Ammon's horn (tissue), 1 donor: ENCODE results near the gene AKAP14.
"Not testable (repeated sequence)": the region's sequence is repeated elsewhere in the genome, so short reads cannot be mapped to it uniquely, and the experiment has no call there.

ENCODE experiments used
- DNase-seq: peaks from one replicate; pipeline ENCODE4 v3.0.0-alpha.2; 2016; ENCODE audit warnings: low spot score

AKAP14 gene

GRCh38 chrX:119895843-119896326 is at the start of gene AKAP14:
Gene AKAP14, plus strand, starts transcription at chrX:119895893. Its CDS starts 7,331 bp downstream, at chrX:119903224.
- no peak for DNase-seq

- peak; percentile 96 for DNase-seq
These were observed 43.0 kb upstream of the AKAP14 start, which contains the start of gene UPF3B for GRCh38 chrX:119852382-119853353. Gene UPF3B, minus strand, starts transcription at chrX:119852963. Its CDS starts 35 bp downstream, at chrX:119852928.

- DNase-seq: peak; percentile 2
These were observed 42.2 kb upstream of the AKAP14 start for GRCh38 chrX:119853444-119853843.

GRCh38 chrX:119870626-119871131 is 25.0 kb upstream of the AKAP14 start:
- DNase-seq: peak; percentile 15

GRCh38 chrX:119871245-119871598 is 24.5 kb upstream of the AKAP14 start:
- DNase-seq: peak; percentile 20

GRCh38 chrX:119871599-119872395 is 23.9 kb upstream of the AKAP14 start, which contains the start of the genes NDUFA1 and RNF113A:
Gene NDUFA1, plus strand, starts transcription at chrX:119871832. Its CDS starts 80 bp downstream, at chrX:119871912.
Gene RNF113A, minus strand, starts transcription at chrX:119871733. Its CDS starts 120 bp downstream, at chrX:119871613.
- DNase-seq: peak; percentile 89

GRCh38 chrX:119878740-119879139 is 17.0 kb upstream of the AKAP14 start:
- no peak for DNase-seq

- no peak for DNase-seq
These were observed 15.6 kb upstream of the AKAP14 start for GRCh38 chrX:119880076-119880475.

GRCh38 chrX:119880552-119881437 is 14.9 kb upstream of the AKAP14 start:
- DNase-seq: peak; percentile 47

GRCh38 chrX:119885554-119886428 is 9.9 kb upstream of the AKAP14 start:
- DNase-seq: no peak

GRCh38 chrX:119887721-119888425 is 7.8 kb upstream of the AKAP14 start:
- peak; percentile 40 for DNase-seq

- not testable (repeated sequence) for DNase-seq
These were observed 5.1 kb upstream of the AKAP14 start for GRCh38 chrX:119890626-119891025.

GRCh38 chrX:119891961-119892692 is 3.6 kb upstream of the AKAP14 start:
- not testable (repeated sequence) for DNase-seq

GRCh38 chrX:119899125-119899524 is 3.4 kb downstream of the AKAP14 start:
- peak; percentile 44 for DNase-seq

GRCh38 chrX:119900976-119901375 is 5.3 kb downstream of the AKAP14 start:
- DNase-seq: no peak

- no peak for DNase-seq
These were observed 20.6 kb downstream of the AKAP14 start for GRCh38 chrX:119916310-119916709.

GRCh38 chrX:119917877-119918276 is 22.2 kb downstream of the AKAP14 start:
- DNase-seq: no peak

GRCh38 chrX:119919835-119920585 is 24.3 kb downstream of the AKAP14 start:
- no peak for DNase-seq
